ENCODE measurements around the gene DIP2A.
"Not testable (repeated sequence)": the region's sequence is repeated elsewhere in the genome, so short reads cannot be mapped to it uniquely, and the experiment has no call there.

Gene DIP2A

DNA sequence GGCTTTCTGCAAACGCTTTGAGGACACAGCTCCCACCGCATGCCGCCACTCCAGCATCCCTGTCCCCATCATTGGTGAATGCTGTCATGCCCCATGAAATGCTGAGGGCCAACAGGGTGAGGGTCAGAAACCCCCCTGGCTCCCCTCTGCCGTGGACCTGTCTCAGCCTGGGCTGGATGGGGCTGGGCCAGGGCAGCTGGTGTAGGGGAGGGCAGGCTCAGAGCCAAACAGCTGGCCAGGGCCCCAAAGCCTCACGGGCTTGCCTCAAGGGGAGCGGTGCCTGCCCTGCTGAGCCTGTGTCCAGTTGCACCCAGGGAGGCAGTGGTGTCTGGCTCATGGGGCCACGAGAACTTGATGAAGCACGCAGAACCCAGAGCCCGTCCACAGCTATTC lies 96.5 kb downstream of the DIP2A start:
- no peak for DNase-seq (ENCODE audit: low spot score)

DNA sequence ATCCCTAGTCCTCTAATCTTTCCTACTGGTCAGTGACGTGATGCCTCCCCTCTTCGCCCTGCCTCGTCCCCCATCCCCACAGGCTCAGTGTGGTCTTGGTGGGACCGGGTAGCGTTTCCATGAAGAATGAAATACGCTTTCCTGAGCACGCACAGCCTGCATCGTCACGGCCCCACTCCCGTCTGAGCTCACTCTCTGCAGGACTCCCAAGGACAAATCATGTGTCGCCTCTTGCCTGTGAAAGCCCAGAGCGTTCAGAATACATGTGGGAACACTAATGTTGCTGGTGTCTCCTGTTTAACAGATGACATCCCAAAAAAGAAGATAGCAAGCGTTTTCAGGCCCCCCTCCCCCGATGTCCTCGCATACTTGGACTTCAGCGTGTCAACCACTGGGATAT lies 97.0 kb downstream of the DIP2A start:
- no peak for DNase-seq (ENCODE audit: low spot score)

DNA sequence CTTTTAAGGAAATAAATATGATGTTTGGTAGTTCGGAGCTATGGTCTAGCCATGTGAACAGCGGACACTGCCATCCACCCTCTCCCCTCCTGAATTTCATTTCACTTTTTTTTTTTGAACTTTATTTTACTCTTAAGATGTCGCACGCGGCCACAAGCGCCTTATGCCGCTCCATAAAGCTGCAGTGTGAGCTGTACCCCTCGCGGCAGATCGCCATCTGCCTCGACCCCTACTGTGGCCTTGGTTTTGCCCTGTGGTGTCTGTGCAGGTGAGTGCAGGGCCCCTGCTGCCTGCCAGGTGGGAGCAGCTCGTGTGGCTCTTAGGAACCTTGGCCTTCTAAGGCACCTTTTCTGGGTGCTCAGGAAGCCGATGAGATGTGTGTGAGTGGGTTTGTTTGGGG lies 98.1 kb downstream of the DIP2A start:
- DNase-seq (ENCODE audit: low spot score), result no peak

DNA sequence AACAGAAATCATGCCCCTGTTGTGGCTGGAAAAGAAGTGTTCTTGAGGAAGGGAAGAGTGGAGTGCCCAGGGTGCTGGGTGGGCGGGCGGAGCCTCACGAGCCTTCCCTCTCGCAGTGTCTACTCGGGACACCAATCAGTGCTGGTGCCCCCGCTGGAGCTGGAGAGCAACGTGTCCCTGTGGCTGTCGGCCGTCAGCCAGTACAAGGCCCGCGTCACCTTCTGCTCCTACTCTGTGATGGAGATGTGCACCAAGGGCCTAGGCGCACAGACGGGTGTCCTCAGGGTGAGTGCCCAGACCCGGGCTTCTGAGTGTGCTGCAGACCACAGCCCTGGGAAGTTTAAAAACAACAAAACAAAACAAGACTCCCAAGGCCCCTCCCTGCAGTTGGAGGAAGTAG lies 98.8 kb downstream of the DIP2A start:
- no peak for DNase-seq (ENCODE audit: low spot score)

GRCh38 chr21:46557919-46558392 lies 99.3 kb downstream of the DIP2A start:
- DNase-seq (ENCODE audit: low spot score), result no peak

GRCh38 chr21:46559291-46559983 lies 100.7 kb downstream of the DIP2A start:
- no peak for DNase-seq (ENCODE audit: low spot score)

GRCh38 chr21:46560568-46561444 lies 102.1 kb downstream of the DIP2A start:
- no peak for DNase-seq (ENCODE audit: low spot score)

DNA sequence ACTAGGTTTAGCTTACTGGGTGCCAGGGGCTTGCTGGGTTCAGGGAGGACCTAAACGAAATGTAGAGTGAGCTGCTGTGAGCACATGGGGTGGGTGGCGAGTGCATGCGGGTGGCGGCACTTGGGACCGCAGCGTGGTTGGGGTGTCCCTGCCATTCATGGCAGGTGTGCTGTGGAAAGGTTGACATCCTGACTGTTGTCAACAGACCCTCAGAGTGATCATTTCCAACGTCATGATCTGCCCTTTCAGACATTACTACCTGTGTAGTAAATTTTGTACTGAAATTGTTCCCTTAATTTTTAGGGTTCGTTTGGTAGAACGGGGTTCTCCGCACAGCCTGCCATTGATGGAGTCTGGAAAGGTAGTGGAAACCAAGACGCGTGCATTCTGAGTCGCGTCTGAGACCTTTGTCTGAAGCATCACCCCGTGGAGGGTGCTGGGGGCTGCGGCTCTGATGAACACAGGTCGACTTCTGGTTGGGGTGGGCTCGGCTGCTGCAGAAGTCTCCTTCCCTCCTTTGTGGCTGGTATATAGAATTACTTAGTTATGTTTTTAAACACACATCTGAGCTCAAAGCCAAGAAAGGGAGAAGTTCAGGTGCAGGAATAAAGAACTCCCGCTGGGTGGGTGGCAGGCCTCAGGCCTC lies 102.9 kb downstream of the DIP2A start:
- DNase-seq (ENCODE audit: low spot score), result no peak

- DNase-seq (ENCODE audit: low spot score), result no peak
These were observed 103.8 kb downstream of the DIP2A start for GRCh38 chr21:46562472-46562871.

DNA sequence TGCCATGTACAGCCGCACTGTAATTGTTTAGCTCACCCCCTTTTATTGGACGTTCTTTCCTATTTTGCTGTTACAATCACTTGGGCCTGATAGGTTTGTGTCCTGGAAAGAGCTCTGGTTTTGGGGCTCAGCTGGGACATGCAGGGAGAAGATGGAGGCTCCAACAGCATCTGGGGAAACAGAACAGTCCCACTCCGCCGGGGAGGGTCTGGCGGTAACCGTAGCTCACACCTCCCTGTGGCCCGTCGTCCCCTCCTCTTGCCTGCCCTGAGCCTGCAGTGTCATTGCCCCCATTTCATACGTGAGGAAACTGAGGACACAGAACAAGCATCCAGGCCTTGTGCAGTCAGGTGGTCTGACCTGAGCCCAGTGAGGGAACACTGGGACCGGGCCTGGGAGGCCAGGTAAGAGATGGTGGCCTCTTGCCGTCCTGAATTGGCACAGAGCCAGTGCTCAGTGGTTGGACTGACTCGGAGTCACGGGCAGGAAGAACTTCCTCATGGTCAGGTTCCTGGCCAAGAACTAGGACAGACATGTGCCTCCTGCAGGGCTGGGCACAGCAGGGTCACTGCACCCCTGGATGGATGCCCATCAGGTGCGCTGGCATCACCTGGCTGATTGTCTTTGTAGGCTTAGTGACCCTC lies 104.4 kb downstream of the DIP2A start:
- no peak for DNase-seq (ENCODE audit: low spot score)

DNA sequence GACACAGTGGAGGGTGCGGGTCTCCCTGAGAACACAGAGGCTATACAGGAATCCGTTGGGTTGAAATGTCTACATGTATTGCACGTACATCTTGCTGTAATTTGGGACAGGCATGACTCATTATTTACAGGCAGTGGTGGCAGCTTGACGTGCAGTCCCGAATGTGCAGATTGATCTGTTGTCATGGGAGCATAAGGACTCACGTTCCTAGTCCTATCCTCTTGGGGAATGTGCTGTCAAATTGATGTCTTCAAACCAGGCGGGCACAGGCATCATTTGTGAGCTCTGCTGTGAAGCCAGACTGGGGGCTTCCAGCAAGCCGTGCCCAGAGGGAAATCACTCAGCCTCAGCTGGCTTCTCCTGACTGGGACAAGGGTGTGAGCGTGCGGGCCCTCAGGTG lies 105.7 kb downstream of the DIP2A start:
- no peak for DNase-seq (ENCODE audit: low spot score)

DNA sequence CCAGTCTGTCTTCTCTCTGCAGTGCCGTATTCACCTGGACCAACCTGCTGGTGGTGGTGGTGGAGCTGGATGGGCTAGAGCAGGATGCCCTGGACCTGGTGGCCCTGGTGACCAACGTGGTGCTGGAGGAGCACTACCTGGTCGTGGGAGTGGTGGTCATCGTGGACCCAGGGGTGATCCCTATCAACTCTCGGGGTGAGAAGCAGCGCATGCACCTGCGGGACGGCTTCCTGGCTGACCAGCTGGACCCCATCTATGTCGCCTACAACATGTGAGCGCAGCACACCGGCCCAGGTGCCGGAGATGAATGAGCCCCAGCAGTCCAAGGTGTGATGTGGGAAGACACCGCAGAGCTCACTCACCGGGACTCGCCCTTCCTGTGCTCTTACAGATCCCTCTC lies 108.7 kb downstream of the DIP2A start:
- DNase-seq (ENCODE audit: low spot score), result no peak

GRCh38 chr21:46568562-46568961 lies 109.9 kb downstream of the DIP2A start:
- DNase-seq (ENCODE audit: low spot score), result no peak

DNA sequence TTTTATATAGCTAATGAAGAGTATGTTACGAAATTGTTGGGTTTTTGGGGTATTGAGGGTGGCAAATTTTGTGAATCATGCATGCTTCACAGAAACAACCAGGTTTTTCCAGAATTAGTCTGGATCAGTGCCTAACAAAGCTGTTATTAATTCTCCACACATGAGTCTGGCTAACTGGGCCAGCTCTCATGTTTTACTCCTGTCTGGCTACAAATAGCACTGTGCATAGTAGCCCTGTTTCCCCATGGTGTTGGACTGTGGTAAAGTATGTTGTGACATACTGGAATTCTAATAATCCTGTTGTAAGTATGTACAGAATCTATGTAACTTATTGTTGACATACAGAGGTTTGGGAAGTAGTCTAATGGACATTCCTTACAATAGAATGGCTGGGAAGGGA lies 110.4 kb downstream of the DIP2A start:
- no peak for DNase-seq (ENCODE audit: low spot score)

- DNase-seq (ENCODE audit: low spot score), result no peak
These were observed 111.4 kb downstream of the DIP2A start for GRCh38 chr21:46570119-46570518.

- DNase-seq (ENCODE audit: low spot score), result no peak
These were observed 111.9 kb downstream of the DIP2A start for GRCh38 chr21:46570631-46571030.

- no peak for DNase-seq (ENCODE audit: low spot score)
These were observed 114.2 kb downstream of the DIP2A start for GRCh38 chr21:46572850-46573249.

DNA sequence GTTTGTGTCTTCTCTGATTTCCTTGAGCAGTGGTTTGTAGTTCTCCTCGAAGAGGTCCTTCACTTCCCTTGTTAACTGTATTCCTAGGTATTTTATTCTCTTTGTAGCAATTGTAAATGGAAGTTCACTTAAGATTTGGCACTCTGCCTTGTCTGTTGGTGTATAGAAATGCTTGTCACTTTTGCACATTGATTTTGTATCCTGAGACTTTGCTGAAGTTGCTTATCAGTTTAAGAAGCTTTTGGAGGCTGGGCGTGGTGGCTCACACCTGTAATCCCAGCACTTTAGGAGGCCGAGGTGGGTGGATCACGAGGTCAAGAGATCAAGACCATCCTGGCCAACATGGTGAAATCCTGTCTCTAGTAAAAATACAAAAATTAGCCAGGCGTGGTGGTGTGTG lies 119.1 kb downstream of the DIP2A start:
- DNase-seq (ENCODE audit: low spot score), result not testable (repeated sequence)

DNA sequence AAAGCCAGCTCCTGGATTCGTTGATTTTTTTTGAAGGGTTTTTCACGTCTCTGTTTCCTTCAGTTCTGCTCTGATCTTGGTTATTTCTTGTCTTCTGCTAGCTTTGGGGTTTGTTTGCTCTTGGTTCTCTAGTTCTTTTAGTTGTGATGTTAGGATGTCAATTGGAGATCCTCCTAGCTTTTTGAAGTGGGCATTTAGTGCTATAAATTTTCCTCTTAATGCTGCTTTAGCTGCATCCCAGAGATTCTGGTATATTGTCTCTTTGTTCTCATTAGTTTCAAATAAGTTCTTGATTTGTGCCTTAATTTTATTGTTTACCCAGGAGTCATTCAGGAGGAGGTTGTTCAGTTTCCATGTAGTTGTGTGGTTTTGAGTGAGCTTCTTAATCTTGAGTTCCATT lies 120.7 kb downstream of the DIP2A start:
- not testable (repeated sequence) for DNase-seq (ENCODE audit: low spot score)

DNA sequence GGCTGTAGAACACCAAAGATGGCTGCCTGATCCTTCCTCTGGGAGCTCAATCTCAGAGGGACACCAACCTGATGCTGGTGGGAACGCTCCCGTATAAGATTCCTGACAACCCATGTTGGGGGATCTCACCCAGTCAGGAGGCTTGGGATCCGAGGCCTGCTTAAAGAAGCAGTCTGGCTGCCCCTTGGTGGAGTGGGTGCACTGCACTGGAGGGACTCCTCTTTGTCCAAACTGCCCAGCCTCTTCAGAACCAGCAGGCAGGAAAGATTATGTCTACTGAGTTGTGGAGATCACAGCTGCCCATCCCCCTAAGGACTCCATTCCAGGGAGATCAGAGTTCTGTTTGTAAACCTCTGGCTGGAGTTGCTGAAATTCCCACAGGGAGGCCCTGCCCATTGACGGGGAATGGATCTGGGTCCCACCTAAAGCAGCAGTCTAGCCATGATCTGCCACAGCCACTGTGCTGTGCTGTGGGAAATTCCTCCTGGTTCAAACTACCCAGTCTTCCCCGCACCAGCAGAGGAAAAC lies 123.2 kb downstream of the DIP2A start:
- no peak for DNase-seq (ENCODE audit: low spot score)

DNA sequence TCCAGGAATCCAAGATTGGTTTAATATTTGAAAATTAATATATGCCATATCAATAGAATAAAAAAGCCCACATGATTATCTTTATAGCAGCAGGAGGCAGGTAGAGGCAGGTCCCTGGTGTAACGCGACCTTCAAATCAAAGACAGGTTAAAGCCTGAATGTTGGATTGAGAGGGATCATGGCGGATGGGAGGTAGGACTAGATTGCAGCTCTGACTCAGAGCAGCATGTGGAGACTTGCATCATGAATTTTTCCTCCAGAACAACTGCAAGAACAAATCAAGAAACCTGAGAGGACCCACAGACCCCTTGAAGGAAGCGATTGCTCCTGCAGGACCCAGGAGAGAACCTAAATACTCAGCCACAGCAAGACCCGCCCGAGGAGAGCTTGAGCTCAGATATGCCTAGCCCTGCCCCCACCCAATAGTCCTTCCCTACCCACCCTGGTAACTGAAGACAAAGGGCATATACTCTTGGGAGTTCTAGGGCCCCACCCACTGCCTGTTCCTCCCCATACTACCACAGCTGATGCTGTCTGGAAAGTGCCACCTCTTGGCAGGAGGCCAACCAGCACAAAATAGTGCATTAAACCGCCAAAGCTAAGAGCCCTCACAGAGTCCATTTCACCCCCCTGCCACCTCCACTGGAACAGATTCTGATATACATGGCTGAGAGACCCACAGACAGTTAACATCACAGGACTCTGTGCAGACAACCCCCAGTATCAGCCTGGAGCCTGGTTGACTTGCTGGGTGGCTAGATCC lies 126.7 kb downstream of the DIP2A start:
- DNase-seq (ENCODE audit: low spot score), result peak; percentile 28
